Measurements from ENCODE around the gene ENTPD5.
"Not testable (repeated sequence)": the region's sequence is repeated elsewhere in the genome, so short reads cannot be mapped to it uniquely, and the experiment has no call there.

The ENTPD5 gene

DNA sequence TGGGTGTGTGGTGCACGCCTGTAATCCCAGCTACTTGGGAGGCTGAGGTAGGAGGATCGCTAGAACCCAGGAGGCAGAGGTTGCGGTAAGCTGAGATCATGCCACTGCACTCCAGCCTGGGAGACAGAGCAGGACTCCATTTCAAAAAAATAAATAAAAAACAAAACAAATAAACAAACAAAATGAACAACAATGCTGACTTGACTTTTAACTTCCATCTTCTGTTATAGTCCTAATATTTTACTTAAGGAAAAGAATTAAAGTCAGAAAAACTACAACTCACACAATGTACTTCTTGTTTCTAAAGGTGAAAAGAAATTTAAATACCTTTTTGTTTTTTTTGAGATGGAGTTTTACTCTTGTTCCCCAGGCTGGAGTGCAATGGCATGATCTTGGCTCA lies 13.4 kb downstream of the ENTPD5 start:
- not testable (repeated sequence) for DNase-seq, ATAC-seq

DNA sequence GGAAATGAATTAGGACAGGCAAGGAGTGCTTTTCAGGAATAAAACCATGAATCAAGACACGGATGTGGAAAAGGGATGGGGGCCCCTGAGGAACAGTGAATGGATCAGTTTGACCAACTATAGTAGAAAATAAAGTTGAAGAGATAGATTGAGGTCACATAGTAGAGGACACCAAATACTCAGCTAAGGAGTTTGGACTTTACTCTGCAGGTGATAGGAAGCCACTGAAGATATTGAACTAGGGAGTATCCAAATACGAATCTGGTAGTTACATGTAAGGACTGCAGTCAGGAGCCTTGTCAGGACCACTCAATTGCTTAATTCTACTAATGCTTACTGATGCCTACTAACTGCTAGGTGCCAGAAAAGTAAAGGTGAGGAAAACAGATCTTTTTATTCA lies 20.4 kb downstream of the ENTPD5 start:
- ATAC-seq = no peak
- no peak for DNase-seq

DNA sequence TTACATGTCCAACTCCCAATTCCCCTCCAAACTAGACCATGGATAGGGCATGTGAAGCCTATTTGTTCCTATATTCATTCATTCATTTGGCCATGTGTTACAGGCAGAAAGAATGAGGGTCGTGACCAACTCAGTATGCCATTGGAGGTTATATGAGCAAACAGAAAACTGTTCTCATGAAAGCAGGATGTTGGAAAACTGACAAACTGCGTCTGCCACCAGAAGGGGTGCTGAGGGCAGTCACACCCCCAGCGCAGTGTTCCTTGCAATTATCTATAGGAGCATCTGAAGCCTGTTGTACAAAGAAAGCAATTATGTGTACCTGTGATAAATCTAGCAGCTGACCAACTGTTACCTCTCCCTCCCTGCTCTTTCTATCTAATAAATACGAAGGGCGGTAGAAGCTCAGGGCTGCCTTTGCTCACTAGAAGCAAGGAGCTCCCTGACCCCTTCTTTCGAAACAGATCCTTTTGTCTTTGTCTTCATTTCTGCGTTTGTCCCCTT lies 21.1 kb downstream of the ENTPD5 start:
- ATAC-seq (no peak), DNase-seq (no peak)

DNA sequence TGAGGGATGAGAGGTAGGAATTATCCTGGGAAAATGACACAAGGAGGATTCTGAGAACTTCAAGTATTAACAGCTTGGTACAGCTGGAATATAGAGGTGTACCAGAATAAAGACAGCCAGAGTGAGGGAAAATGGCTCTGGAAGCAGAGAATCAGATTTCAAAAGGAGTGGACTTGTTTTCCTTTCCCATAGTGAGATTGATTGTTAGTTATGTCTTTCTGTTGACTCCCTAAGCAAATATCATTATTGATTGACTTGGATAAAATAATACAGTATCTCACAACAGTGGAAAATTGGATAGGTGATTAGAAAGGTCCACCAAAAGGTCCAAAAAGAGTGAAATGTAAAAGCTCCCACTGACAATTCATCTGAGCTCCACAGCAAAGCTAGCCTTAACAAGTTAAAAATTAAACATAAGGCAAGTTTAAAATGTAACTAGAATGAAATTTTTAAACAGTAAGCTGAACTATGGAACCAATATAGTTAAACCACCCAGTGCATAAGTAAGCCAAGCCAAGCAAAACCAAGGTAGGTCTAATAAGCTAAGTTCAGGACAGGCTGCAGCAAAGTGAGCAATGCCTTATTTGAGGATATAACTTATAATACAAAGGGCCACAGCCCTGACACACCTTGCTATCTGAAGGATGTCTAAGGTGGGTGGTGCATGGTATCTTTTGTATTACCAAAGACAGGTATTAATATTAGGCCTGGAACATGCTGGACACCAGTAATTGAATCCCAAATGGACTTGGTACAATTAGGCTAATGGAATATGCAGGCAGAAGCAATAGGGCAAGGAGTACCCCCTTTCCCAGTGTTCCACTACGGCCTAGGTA lies 21.8 kb downstream of the ENTPD5 start:
- ATAC-seq (no peak), DNase-seq (no peak)

DNA sequence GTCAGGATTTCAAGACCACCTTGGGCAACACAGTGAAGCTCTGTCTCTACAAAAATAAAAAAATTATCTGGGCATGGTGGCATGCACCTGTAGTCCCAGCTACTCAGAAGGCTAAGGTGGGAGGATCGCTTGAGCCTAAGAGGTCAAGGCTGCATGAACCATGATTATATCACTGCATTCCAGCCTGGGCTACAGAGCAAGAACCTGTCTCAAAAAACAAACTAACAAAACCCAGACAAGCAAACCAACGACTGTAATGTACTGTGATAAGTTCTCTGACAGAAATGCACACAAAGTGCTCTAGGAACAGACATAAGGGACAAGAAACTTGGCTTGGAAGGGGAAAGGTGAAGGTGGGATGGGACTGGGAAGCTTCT lies 22.4 kb downstream of the ENTPD5 start:
- ATAC-seq (no peak), DNase-seq (no peak)

DNA sequence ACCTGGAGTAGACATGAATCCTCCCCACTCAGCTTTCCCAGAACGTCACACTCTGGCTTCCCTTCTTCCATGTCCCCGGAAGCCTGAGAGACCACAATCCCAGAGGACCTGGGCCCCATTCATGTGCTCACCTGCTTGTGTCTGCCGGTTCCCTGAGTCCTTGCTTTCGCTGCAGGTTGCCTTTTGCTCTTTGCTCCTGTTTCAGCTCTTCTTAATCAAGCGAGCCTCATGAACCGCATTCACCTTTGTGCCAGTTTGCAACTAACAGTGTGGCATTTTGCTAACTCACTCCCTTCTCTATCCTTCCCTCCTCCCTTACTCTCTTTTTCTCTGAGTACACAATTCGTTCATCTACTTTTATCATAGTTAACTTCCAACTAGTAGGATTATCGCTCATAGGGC lies 23.1 kb downstream of the ENTPD5 start:
- DNase-seq (no peak), ATAC-seq (no peak)

DNA sequence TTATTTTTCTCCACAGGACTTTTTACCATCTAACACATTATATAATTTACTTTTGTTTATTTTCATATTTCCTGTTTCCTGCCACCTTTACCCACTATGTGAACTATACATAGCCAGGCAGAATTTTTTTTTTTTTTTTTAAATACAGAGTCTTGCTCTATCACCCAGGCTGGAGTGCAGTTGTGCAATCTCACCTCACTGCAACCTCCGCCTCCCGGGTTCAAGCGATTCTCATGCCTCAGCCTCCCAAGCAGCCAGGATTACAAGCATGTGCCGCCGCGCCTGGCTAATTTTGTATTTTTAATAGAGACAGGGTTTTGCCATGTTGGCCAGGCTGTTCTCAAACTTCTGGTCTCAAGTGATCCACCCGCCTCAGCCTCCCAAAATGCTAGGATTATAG lies 24.2 kb downstream of the ENTPD5 start:
- not testable (repeated sequence) for ATAC-seq, DNase-seq

DNA sequence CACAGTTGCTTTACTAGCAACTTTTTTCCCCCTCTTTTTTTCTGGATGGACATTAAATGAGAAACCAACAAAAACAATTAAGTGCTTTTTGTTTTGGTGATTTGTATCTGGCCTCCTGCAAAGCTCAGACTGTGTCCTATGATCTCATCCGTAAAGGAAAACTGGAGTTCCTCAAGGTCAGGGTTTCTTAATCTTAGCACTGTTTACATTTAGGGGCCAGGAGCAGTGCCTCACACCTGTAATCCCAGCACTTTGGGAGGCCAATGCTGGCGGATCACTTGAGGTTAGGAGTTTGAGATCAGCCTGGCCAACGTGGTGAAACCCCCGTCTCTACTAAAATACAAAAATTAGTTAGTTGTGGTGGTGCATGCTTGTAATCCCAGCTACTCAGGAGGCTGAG lies 28.0 kb downstream of the ENTPD5 start:
- no peak for ATAC-seq
- no peak for DNase-seq

DNA sequence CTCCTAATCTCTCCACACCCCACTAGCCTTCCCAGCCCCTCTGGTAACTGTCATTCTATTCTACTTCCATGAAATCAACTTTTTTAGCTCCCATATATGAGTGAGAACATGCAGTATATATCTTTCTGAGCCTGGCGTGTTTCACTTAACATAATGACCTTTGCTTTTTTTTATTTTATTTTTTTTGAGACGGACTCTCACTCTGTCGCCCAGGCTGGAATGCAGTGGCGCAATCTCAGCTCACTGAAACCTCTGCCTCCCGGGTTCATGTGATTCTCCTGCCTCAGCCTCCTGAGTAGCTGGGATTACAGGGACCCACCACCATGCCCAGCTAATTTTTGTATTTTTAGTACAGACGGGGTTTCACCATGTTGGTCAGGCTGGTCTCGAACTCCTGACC lies 30.4 kb downstream of the ENTPD5 start:
- DNase-seq, ATAC-seq: not testable (repeated sequence)

DNA sequence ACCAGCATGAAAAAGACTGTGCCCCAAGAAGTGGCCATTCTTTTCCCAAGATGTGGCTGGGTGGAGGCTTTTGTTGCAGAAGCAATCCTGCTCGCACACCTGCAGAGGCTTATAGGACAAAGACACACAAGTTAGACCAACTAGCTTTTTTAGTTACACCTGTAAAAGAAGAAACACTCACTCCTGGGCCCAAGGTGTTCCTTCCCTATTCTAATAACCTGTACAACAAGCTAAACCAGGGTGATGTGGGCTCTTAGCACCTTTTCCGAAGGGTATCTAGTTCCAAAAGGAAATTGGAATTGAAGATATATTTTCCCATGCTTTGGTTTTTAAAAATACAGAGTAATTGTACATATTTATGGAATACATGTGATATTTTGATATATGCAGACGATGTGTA lies 31.0 kb downstream of the ENTPD5 start:
- ATAC-seq = no peak
- no peak for DNase-seq

DNA sequence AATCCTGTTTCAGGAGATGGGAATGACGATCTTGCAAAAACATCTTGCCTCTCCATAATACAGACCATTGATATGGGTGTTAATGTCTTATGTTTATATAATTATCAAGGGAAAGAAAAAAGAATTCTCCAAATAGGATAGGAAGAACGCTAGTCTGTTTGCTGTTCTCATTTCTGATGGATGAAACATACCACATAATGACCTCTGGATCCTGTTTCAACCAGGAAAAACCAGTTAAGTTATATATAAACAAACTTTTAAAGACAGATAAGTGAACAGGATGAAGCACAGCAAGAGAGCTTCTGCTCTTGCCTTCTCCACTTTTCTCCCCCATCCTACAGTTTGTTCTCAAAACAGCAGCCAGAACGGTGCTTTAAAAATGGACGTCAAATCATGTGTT lies 41.2 kb downstream of the ENTPD5 start:
- DNase-seq (no peak), ATAC-seq (no peak)

DNA sequence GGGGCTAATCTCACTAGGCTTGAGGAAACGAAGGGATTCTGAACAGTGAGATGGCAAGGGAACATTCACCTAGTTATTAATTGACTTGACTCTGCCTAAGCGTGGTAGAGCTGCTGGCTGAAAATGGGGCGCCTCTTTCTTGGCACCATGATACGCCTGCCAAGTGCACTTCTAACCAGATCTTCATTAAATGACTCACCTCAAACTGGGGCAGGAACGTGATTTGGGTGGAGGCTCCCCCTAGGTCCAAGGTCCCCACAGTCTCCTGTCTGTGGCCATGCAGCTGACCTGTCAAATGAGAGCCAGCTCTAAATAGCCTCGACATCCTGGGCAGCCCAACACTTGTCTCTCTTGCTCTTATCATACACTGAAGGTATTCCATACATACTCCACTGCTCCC lies 43.0 kb downstream of the ENTPD5 start:
- DNase-seq (no peak), ATAC-seq (no peak)

DNA sequence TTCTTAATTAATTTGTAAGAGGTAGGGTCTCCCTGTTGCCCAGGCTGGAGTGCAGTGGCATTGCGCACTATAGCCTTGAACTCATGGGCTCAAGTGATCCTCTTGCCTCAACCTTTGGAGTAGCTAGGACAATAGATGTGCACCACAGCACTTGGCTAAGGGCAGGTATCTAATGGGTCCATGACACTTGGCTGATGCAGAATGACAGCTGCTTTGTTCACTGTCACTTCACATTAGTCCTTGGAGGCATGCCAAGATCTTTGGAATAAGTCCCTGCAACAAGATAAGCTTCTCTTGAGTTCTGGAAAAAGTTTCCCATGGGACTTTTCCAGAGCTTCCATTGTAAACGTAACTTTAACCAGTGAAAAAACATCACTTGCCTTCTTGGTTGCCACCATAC lies 45.6 kb downstream of the ENTPD5 start:
- DNase-seq (no peak), ATAC-seq (no peak)

DNA sequence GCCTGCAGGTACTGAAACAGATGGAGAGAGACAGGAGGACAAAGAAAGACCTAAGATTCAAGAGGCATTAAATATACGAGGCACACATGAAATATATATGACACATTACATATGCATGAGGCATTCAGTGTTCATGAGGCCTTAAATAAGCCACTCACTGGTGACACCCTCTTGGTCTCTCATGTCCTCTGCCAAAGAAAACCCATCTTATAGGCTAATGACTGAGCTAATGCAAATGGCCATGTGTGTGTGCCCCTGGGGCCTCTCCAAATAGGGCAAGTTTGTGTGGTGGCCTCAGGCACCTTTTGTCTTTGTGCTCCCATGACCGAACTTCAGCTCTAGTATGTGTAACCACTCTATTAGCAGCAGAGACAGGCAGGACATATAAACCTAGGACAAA lies 50.2 kb downstream of the ENTPD5 start:
- no peak for ATAC-seq
- no peak for DNase-seq

DNA sequence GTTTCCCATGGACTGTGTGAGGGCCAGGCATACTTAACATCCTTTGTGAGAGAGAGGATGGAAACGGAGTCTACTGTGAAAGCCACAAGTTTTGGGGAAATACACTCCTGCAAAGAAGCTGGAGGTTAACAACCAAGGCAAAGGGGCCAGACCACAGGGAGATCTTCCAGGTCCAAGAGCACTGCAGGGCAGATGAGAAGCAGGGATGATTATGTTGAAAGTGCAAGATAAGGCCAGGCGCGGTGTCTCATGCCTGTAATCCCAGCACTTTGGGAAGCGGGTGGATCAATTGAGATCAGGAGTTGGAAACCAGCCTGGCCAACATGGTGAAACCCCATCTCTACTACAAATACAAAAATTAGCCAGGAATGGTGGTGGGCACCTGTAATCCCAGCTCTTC lies 53.9 kb downstream of the ENTPD5 start:
- no peak for ATAC-seq

DNA sequence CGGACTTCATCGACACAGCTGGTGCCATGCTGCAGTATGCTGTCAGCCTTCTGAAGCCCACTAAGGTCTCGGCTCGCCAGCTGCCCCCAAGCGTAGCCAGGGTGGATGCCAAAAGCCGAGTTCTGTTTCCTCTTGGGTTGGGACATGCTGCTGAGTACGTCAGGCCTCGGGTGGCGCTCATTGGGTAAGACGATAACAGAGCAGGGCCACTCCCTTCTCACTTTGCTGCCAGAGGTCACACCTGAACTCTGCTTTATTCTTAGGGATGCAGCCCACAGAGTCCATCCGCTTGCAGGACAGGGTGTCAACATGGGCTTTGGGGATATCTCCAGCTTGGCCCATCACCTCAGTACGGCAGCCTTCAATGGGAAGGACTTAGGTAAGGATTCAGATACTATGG lies 57.9 kb downstream of the ENTPD5 start:
- DNase-seq = no peak
- no peak for ATAC-seq

More for the DNA sequence above, 53.9 kb downstream of the ENTPD5 start:
- no peak for DNase-seq

DNA sequence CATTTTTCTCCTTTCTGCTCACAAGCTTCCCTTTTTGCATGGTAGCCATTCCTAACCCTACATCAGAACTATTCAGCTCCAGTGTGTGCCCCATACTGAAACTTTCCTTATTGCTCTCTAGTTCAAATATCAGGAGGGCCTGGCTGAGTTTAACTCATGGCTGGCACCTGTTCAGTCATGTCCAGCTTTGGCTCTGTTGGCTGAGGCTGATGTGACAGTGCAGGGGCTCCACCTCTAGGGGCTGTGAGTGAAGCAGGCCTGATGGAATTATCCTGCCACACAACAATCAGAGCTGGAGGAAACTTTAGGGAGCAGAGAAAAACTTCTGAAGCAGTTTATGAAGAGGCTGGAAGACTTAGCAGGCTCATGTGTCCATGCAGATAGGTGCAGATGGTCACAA lies 60.5 kb downstream of the ENTPD5 start:
- ATAC-seq = no peak

DNA sequence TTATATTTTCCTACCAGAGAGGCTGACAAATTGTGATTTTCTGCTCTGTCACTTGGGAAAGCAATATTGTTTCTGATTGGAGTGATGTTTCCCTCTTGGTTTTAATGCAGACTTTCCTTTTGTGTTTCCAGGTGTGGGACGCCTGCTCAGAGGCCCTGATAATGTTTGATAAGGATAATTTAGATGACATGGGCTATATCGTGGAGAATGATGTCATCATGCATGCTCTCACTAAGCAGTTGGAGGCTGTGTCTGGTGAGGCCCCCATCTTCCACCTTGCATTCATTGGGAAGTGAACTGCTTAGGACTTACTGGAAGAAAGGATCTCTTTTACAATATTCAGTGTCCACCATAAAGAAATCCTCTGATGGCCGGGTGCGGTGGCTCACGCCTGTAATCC lies 63.4 kb downstream of the ENTPD5 start:
- DNase-seq = no peak
- no peak for ATAC-seq

More for the DNA sequence above, 60.5 kb downstream of the ENTPD5 start:
- no peak for DNase-seq

DNA sequence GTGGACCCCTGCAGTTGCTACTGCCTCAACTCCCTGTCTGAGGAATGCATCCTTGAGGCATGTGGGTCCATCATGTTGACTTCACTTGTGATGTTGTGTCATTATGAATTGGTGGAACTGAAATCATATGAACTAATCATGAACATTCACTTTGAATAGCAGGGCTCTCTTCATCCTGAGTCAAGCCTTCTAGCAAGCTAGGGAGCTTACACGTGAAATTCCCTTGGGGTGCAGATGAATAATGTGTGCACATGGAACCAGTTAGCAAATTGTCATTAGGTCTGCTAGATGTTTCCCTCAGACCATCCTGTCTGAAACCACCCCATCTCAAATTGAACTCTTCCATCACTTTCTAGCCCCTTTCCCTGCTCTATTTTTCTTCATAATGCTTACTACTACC lies 65.4 kb downstream of the ENTPD5 start:
- no peak for ATAC-seq
- no peak for DNase-seq

DNA sequence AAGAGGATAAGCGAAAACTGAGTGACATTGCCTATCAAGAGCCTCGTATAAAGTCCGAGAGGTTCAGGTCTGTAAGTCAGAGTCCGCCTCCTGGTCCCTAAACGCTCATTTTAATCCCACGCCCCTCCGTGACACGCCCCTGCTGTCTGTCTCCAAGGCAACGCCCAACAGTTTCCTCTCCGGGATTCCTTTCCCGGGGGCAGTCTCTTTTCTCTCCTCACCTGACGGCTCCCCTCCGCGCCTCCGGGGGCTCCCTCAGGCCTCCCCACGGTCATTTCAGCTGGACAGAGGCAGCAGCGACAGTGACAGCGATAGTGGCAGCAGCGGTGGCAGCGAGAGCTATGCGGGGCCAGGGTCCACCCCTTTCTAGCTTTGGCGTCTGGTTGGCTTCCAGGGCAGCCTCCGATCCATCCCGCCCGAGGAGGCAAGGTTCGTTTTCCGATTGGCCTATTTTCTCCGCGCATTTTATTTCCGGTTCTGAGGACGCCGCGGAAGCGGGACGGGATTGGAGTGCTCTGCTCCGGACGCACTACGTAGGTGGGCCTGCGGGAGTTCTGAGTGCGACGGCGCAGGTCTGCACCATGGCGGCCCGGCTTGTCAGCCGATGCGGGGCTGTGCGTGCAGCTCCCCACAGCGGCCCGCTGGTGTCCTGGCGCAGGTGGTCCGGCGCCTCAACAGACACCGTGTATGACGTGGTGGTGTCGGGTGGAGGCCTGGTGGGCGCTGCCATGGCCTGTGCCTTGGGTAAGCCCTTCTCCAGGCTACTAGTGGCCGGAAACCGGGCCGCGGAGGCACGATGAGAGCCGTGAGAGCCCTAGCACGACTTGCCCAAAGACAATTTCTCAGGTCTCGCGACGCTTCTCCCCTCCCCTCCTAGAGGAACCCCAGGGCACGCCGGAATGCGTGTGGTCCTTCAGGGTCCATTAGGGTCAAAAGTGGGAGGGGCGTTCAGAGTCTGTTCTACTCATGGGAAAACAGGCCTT lies 69.0 kb downstream of the ENTPD5 start, which contains the start of the genes COQ6 and FAM161B:
Gene COQ6 (plus strand): TSS at position 551 of the 983 bp plus-strand sequence. CDS start 31 bp downstream, at position 582.
Gene FAM161B (minus strand): TSS at position 343 of the 983 bp plus-strand sequence. CDS start 68 bp downstream, at position 275.
- DNase-seq (peak; percentile 90), ATAC-seq (peak; percentile 99)

DNA sequence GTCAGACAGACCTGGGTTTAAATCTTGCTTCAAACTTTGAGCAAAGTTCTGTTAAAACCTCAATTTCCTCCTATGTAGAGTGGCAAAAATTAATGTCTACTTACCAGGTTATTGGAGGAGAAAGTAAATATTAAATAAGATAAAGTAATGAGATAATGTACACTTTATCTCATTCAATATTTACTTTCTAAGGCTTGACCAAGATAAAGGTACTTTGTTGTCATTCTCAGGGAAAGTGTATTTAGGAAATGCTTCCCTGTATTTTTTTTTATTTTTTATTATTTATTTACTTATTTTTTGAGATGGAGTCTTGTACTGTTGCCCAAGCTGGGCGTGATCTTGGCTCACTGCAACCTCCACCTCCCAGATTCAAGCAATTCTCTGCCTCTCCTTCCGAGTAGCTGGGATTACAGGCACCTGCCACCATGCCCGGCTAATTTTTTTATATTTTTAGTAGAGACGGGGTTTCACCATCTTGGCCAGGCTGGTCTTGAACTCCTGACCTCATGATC lies 73.9 kb downstream of the ENTPD5 start:
- no peak for ATAC-seq
- DNase-seq = no peak

DNA sequence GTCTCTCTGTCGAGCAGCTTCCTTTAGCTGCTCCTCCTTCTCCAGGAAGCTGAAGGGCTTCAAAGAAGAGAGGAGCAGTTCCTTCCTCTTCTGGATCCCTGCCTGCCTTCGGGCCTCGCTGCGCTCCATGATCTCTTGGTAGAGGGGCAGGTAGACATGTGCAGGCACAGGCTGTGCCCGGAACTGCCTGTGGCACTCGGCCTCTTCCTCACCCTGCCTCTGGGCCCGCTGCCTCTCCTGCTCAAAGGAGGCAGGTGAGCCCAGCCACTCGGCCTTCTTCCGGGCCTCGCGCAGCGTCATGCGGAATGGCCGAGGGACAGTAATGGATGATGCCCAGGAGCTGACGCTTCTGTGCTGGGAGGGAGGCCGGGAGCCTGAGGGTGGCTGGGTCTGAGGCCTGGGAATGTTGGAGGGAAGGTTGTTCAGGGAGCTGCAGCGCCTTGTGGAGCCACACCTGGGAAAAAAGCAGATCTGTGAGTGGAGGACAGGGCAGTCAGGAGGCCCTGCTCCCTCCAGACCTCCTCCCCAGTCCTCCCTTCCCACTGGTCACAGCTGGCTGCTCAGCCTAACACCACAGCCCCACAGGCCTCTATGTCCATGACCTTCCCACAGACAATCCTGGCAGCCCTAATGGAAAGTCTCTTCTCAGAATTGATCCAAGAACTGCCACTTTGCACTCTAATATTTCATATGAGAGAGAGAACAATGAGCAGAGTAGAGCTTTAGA lies 74.5 kb downstream of the ENTPD5 start:
- DNase-seq (no peak), ATAC-seq (no peak)
